ENCODE results near the gene TWSG1. TPM values are rescaled to one million over a fixed set of nuclear protein-coding genes. Genes with fewer than 3 reads are reported as not detected.

Gene TWSG1
- total and polyA plus RNA-seq, 10 of the 15 experiments (the other 5 are each of a cell fraction or from before 2014, with no cell fraction given) = 11.1 to 45.1 (median 27.7) TPM

GRCh38 chr18:9405130-9405529 lies 70.6 kb downstream of the TWSG1 start:
- H4K20me1 ChIP-seq (ENCODE audit: control insufficient read depth, insufficient read depth) = no peaks in the 10 kb centered on the region
- ATAC-seq (no peak), DNase-seq (ENCODE audit: low read depth, low spot score) (no peak), FAIRE-seq (no peak)
- SMC1A ChIA-PET (ENCODE audit: uncharacterized antibody, unreplicated experiment) = no interaction called here
- TF ChIP-seq CBX5 (IDR thresholded peaks at IDR 0.05; ENCODE audit: low read depth) = no peak
- no peak for TF ChIP-seq MTA3 (IDR thresholded peaks at IDR 0.05; ENCODE audit: borderline replicate concordance, low read length)
- no peak for TF ChIP-seq RB1 (IDR thresholded peaks at IDR 0.05; ENCODE audit: borderline replicate concordance)
- no peak for TF ChIP-seq BCL11A (IDR thresholded peaks at IDR 0.05; ENCODE audit: low read depth, low read length)
- no peak for TF ChIP-seq SP1 (IDR thresholded peaks at IDR 0.05; ENCODE audit: low read depth, low read length)
- TF ChIP-seq BMI1 (IDR thresholded peaks at IDR 0.05; ENCODE audit: borderline replicate concordance) = no peak
- no peak for TF ChIP-seq NFIC (IDR thresholded peaks at IDR 0.05; ENCODE audit: low read depth, low read length)
- no peak for TF ChIP-seq IRF5 (IDR thresholded peaks at IDR 0.05; ENCODE audit: borderline replicate concordance)
- no peak for TF ChIP-seq FOS (IDR thresholded peaks at IDR 0.05; ENCODE audit: borderline replicate concordance, extremely low read depth, insufficient read length)
- TF ChIP-seq HCFC1 (IDR thresholded peaks at IDR 0.05; ENCODE audit: low read length) = no peak
- TF ChIP-seq, protein P1, sequence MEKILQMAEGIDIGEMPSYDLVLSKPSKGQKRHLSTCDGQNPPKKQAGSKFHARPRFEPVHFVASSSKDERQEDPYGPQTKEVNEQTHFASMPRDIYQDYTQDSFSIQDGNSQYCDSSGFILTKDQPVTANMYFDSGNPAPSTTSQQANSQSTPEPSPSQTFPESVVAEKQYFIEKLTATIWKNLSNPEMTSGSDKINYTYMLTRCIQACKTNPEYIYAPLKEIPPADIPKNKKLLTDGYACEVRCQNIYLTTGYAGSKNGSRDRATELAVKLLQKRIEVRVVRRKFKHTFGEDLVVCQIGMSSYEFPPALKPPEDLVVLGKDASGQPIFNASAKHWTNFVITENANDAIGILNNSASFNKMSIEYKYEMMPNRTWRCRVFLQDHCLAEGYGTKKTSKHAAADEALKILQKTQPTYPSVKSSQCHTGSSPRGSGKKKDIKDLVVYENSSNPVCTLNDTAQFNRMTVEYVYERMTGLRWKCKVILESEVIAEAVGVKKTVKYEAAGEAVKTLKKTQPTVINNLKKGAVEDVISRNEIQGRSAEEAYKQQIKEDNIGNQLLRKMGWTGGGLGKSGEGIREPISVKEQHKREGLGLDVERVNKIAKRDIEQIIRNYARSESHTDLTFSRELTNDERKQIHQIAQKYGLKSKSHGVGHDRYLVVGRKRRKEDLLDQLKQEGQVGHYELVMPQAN (conservative IDR thresholded peaks at IDR 0.05) = no peak
- no peak for TF ChIP-seq ZZZ3 (IDR thresholded peaks at IDR 0.05; ENCODE audit: control insufficient read depth, insufficient read length, low read depth)
- no peak for TF ChIP-seq CBFB (IDR thresholded peaks at IDR 0.05; ENCODE audit: low read depth)
- TF ChIP-seq, protein P2, sequence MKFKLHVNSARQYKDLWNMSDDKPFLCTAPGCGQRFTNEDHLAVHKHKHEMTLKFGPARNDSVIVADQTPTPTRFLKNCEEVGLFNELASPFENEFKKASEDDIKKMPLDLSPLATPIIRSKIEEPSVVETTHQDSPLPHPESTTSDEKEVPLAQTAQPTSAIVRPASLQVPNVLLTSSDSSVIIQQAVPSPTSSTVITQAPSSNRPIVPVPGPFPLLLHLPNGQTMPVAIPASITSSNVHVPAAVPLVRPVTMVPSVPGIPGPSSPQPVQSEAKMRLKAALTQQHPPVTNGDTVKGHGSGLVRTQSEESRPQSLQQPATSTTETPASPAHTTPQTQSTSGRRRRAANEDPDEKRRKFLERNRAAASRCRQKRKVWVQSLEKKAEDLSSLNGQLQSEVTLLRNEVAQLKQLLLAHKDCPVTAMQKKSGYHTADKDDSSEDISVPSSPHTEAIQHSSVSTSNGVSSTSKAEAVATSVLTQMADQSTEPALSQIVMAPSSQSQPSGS (IDR thresholded peaks at IDR 0.05; ENCODE audit: low read length) = no peak
- intact Hi-C loops (cut with micrococcal nuclease; ENCODE audit: unreplicated experiment) (no loop called here), in situ Hi-C loops (cut with MboI) (no loop called here)
- H3K27me3 ChIP-seq (replicated peaks in 1 of 2; ENCODE audit: control insufficient read depth in 2 of 2, insufficient read depth in 2 of 2, low read length in 1 of 2) = no peaks in the 10 kb centered on the region
- H3K4me2 ChIP-seq (ENCODE audit: control insufficient read depth, insufficient read depth) = no peak overlapping the region
- no peak overlapping the region for H3K4me3 ChIP-seq
- BruUV-seq (replicated peaks) = no TSS peak
- RAD21 ChIA-PET (ENCODE audit: unreplicated experiment) = interaction anchor here (0.6 kb wide), 1 partner anchor 278 kb away, joined by 3 read pairs; no protein-coding TSS in a partner anchor
- H2AFZ ChIP-seq (ENCODE audit: control insufficient read depth, low read depth, low read length) = no peak overlapping the region
- H3K27ac ChIP-seq (ENCODE audit: control insufficient read depth, insufficient read depth) = no peak overlapping the region
- CTCF ChIA-PET = no interaction called here
- WGBS (ENCODE audit: insufficient coverage, insufficient replicate concordance, low lambda C conversion rate, missing lambda C conversion rate) = 91% methylated on average over 7 of the region's 7 CpGs
- H3K36me3 ChIP-seq (ENCODE audit: control insufficient read depth in 2 of 2, insufficient read depth in 2 of 2, low read length in 1 of 2) = no peaks in the 10 kb centered on the region; a peak in 1 of 4 replicates
- peaks cover 2% of the 10 kb centered on the region; the same call in 2 of the 3 replicates for H3K9me3 ChIP-seq (replicated peaks; ENCODE audit: control insufficient read depth, insufficient read depth, low read length)
- H3K4me1 ChIP-seq (ENCODE audit: control insufficient read depth, insufficient read depth, low read length) = no peaks in the 10 kb centered on the region
- no peaks in the 10 kb centered on the region for H3K79me2 ChIP-seq (ENCODE audit: control insufficient read depth, insufficient read depth, low read length)
- POLR2A ChIA-PET = no interaction called here
- H3K9ac ChIP-seq (ENCODE audit: control insufficient read depth, insufficient read depth, low read length) = no peak overlapping the region
